GM21529 (cell line): ENCODE results near the gene SETD4.
"Not testable (repeated sequence)": the region's sequence is repeated elsewhere in the genome, so short reads cannot be mapped to it uniquely, and the experiment has no call there.

Experiments
- ATAC-seq: cut with Tn5 transposase; IDR thresholded peaks from one replicate; pipeline ENCODE4 v1.9.1; 2021; ENCODE audit not compliant: unreplicated experiment

Gene SETD4, protein sequence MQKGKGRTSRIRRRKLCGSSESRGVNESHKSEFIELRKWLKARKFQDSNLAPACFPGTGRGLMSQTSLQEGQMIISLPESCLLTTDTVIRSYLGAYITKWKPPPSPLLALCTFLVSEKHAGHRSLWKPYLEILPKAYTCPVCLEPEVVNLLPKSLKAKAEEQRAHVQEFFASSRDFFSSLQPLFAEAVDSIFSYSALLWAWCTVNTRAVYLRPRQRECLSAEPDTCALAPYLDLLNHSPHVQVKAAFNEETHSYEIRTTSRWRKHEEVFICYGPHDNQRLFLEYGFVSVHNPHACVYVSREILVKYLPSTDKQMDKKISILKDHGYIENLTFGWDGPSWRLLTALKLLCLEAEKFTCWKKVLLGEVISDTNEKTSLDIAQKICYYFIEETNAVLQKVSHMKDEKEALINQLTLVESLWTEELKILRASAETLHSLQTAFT

DNA sequence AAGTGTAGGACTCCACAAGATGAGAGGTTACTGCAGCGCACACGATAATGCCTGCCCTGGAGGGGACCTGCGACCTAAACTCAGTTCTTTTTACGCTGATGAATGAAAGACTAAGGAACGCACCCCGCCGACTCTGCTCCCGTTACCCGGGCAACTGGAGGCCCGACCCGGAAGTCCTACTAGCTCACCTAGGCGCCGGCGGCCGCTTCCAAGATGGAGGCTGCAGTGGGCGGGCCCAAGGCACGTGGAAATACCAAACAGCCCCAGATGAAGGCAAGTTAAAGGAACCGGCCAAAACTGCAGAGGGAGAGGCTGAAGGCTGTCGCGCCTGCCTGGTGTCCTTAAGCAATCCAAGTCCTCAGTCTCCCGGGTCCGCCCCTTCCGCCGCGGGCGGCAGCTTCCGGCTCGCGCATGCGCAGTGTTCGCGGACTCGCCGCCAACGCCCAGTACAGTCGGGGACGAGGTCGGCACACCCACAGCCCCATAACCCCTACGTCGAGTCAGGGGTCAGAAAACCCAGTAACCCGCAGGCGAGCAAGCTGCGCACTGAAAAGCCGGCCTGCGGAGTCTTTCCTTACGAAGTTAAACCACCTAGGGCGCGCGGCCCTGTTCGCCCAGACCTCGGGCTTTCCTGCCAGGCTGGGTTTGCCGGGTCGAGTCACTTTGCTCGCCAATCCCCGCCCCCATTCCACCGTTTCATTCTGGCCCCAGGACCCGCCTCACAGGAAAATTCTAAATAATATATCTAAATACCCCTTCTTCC, at the start of gene SETD4:
Gene SETD4, minus strand, starts transcription at position 368 of the 763 bp plus-strand sequence. CDS start 1,638 bp downstream, outside the sequence.
- peak; percentile 90 for ATAC-seq

DNA sequence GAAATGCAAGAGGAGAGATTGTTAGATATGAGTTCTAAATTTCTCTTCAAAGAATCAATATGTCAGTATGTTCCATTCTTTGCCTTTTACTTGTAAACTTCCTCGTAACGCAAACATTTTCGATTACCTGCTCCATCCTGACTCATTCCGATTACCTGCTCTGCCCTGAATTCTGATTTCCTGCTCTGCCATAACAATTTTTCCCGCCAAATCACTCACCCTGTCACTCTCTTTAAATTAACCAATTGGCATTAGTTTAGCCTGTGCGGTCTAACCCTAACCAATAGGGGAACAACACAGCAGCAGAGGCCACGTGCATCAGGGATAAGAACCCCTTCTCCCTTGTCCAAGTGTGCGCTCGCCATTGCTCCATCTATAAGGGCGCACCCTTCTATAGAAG, 49.5 kb upstream of the SETD4 start:
- ATAC-seq = no peak

DNA sequence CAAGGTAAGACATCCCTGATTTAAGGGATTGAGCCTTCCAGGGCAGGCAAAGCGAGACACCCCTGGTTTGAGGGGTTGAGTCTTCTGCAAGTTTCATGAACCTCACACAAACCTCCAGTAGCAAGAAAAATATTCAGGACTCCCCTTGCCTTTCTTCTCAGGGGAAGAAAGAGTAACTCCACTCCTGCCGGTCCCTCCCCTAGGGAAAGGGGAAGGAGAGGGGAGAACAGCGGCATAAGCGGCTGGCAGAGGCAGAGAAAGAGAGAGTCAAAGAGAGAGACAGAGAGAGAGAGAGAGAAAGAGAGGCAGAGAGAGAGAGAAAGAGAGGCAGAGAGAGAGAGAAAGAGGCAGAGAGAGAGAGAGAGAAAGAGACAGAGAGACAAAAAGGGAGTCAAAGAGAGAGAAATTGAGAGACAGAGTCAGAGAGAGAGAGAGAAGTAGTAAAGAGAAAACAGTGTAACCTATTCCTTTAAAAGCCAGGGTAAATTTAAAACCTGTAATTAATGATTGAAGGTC, 45.1 kb upstream of the SETD4 start:
- no peak for ATAC-seq

- ATAC-seq = no peak
Observed at GRCh38 chr21:36104317-36105300, 44.3 kb upstream of the SETD4 start.

GRCh38 chr21:36103434-36103833, 43.1 kb upstream of the SETD4 start:
- ATAC-seq = no peak

DNA sequence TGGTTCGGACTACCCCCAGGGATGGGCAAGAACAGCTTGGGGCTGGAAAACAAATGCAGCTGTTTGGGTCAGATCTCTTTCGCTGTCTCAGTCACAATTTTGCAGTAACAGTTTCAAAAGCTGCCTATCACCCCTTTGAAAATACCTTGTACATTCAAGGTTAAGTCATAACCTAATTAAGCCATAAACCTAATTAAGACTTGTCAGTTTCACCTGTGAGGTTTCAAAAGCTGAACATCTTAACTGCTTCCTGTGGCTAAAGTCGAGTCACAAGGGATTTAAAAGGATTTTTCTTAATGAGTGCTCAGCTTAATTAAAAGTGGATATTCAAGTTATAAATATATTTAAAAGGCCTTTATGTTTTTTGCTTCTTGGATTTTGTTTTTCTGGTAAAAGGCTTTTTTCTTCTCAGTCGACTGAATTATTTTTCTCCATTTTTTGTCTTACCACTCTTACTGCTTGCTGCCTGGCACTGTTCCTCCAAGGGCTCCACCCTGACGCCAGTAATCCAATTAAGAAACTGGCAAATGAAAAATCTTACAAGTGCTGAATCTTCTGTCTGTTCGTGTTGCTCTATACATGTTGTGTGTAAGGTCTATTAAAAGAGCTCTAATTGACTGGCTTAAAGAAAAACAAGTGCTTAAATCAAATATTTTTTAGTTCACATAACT, 40.8 kb upstream of the SETD4 start:
- ATAC-seq = no peak

DNA sequence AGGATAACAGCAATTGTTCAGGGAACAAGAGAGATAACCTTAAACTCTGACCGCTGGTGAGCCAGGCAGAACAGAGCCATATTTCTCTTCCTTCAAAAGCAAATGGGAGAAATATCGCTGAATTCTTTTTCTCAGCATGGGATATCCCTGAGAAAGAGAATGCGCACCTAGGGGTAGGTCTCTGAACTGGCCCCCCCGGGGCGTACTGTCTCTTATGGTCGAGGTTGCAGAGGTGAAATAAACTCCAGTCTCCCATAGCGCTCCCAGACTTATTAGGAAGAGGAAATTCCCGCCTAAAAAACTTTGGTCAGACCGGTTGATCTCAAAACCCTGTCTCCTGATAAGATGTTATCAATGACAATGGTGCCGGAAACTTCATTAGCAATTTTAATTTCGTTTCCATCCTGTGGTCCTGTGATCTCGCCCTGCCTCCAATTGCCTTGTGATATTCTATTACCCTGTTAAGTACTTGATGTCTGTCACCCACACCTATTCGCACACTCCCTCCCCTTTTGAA, 39.4 kb upstream of the SETD4 start:
- not testable (repeated sequence) for ATAC-seq

- ATAC-seq = no peak
Observed at GRCh38 chr21:36099000-36099399, 38.7 kb upstream of the SETD4 start.

DNA sequence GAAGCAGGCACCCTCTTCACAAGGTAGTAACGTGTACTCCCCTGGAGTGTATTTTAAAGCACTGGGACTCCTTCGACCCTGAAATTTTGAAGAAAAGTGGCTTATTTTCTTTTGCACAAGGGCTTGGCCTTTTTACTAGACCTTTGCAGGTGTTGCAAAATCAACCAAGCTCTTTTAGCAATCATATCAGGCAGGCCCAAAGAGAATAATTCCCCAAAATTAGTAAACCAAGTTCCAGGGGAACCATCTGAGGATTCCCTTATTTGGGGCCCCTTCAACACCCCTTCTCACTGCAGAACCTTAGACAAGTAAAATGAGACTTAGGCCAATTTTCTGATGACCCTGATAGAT, 37.8 kb upstream of the SETD4 start:
- no peak for ATAC-seq

DNA sequence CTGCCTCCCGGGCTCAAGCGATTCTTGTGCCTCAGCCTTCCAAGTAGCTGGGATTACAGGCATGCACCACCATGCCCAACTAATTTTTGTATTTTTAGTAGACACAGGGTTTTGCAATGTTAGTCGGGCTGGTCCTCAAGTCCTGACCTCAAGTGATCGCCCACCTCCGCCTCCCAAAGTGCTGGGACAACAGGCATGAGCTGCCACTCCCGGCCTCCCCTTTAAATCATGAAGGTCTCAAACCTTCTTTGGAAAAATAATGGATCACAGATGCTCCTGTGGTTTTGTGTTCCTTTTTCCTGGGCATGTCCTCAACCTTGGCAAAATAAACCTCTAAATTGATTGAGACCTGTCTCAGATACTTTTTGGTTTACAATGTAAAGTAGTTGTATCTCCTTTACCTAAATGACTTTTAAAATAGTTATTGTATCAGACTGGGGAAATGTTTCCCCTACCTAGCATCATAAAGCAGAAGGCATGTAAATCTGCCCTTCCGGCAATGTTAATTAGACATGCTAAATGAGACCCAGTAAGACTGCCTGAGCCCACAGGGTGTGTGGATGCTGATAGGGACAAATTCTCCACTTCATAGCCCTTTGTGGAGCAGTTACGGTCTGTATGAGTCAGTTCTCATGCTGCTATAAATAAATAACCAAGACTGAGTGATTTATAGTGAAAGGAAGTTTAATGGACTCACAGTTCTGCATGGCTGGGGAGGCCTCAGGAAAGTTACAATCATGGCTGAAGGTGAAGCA, 37.3 kb upstream of the SETD4 start:
- ATAC-seq = peak; percentile 61

DNA sequence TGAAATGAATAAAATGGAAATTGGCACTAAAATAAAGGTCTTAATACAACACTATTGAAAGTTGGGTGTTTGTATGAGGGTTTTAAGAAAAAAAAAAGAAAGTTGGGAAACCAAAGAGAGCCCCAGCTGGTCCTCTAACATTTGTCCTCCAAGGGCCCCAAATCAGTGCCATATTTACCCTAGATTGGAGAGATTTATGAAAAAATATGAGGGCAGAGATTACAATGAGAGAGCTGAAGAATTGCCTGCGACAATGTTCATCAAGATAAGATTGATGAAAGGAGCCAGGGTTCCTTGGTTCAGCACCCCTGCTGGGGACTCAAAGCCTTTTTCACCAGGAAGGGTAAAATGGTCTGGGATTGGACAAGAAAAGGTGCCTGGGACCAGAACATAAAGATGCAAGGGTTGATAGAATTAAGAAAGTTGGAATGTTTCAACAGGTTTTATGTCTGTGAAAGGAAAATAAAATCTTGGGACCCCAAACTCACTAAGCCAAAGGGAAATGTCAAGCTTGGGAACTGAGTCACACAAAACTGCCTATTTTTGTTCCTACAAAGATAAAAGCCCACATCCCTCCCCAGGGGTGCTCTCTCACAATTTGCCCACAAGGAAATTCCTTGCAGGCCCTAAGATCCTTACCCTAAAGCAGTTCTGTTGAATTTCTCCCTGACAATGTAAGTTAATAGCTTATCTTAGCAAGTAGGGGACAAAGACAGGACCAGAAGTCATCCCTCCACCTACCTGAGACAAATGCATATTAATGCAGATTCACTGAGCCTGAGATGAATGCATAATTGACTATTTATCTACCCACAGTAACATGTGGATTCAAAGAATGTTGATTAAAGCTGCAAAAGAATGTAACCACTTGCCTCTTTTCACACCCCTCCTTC, 36.3 kb upstream of the SETD4 start:
- no peak for ATAC-seq

- ATAC-seq = no peak
Observed at GRCh38 chr21:36093512-36093911, 33.2 kb upstream of the SETD4 start.

DNA sequence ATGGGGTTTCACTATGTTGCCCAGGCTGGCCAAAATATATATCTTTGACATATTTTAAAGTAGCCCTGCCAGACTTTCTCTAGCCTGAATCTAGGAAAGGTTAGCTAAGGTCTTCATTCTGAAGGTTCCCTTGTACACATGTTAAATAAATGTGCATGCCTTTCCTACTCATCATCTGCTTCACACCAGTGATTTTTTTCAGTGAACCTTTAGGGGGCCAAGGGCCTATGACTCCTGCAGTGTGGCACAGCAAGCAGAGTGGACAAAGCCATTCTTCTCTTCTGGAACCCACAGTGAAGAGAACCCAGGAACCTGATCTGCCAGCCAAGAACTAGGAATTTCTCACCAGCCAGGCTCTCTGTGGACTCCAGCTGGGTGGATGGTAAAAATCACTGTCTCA, 32.4 kb upstream of the SETD4 start:
- ATAC-seq = no peak

GRCh38 chr21:36089946-36090345, 29.6 kb upstream of the SETD4 start:
- ATAC-seq = no peak

DNA sequence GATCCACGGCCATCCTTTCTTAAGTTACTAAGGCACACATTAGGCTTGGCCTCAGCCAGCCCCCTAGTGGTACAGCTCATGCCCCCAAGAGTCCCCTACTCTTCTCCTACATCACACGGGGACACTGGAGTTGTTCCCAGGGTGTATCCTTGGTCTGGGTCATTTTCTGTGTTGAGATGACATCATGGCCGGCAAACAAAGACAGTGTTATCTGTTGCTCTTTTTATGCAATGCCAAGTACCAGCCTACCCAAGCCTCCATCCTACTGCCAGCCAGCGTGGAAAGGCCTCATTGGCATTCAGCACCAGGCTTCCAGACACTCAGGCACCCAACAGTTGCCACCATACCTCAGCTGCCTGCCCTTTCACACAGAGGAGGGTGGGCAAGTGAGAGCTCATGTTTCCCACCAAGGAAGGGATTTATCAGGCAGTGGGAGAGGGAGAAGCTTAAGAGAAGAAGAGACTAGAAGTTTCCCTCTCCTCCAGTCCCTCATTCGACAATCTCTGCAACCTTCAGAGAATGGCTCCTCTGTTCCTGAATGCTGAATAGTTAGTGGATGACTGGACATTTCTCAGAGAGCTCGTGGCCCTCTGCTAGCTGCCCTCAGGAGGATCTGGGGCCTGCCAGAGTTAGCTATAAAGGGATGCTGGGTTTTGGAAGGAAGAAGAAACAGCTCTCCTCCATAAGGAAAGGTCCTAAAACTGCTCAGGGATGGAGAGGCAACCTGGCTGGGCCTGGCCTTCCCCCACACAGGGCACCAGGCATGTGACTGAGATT, 27.2 kb upstream of the SETD4 start:
- no peak for ATAC-seq

DNA sequence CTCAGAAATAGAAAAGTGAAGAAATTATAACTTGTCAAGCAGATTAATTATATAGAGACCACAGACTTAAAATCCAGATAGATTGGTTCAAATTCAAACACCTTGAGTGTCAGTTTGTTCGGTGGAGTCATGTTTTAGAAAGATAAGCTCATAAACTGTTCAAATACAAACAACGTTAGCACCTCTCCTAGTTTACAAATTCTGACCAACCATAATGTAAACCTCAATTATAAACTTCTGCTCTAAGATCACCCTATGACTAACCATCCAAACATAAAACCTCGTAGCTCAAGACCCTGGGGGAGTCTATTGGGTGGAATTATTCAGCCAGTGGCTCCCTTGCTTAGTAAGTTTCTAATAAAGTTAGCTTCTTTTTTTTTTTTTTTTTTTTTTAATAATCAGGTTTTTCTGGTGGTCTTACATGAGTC, 21.9 kb upstream of the SETD4 start:
- no peak for ATAC-seq

GRCh38 chr21:36080386-36080785, 20.1 kb upstream of the SETD4 start:
- no peak for ATAC-seq

DNA sequence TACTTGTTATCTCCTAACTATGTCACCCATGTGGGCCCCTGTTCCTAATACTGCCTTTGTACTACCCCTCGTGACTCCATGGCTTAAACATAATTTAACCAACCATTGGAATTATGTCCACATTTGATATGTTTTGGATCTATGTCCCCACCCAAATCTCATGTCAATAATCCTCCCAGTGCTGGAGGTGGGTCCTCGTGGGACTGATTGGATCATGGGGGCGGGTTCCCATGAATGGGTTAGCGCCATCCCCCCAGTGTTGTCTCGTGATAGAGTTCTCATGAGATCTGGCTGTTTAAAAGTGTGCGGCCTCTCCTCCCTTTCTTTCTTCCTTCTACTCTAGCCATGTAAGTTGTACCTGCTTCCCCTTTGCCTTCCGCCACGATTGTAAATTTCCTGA, 19.3 kb upstream of the SETD4 start:
- ATAC-seq = no peak
